NCI-H2227 treated with DMSO at 0.1 percent for 48 hours (cell line): ENCODE results near the gene ZNF81.
"Not testable (repeated sequence)": the region's sequence is repeated elsewhere in the genome, so short reads cannot be mapped to it uniquely, and the experiment has no call there.

Experiments
- DNase-seq: peaks from one replicate; lab custom pipeline; 2025; lab: John Stamatoyannopoulos, UW

The ZNF81 gene

DNA sequence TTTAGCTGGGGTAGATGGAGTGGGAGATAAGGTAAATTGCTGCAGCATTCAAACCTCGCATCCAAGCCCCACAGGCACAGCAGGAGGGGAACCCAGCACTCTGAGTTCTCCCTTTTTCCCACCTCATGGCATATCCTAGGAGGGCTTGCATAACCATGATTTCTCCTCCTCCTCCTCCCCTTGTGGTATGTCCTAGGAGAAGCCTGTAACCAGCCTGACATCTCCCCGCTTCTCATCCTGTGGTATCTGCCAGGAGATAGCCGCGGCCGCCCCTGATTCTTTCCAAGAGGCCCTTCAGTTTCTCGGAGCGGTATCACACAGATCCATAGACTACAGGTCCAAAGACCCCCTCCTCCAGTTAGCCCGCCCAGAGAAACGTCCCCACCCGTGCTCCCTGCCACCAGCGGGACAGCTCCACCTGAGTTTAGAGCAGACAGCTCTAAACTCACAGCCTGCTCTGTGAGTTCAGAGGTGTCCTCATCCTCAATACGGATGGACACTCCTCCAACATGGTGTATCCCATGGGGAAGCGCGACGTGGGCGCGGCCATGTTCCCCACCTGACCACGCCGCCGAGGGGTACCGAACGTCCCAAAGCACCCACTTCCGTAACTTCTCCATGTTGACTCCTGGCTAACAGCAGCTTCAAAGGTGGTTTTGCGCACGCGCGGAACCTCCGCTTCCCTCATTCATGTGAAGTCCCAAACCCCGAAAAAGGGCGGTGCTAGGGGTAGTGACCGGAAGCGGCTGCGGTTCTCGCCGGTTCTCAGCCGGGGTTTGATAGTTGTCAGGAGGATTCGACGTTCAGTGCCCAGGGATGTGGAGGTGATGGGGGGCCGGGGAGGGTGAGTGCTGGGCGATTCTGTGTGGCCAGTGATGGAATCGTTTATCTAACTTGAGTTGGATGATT lies at the start of gene ZNF81:
ZNF81 (plus strand) TSS at position 739 of the 909 bp plus-strand sequence. CDS start 9,366 bp downstream, outside the sequence.
- peak; percentile 98 for DNase-seq

- no peak for DNase-seq
These were observed 40.2 kb upstream of the ZNF81 start for GRCh38 chrX:47796433-47796906.

DNA sequence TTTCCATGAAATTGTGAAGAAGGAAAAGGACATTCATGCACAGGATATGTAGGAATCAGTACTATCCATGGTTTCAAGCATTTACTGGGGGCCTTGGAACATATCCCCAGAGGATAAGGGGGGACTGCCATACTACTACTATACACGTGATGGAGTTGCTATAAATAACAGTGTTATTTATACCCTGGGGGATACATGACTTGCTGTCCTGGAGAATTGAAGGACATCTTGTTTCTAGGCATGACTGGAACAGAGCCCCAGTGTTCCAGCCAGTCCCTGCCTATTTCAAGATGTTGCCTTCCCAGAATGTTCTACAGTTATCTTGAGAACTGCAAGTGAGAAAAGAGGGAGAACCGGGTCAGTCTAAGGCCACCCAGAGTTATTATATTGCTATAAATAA lies 39.6 kb upstream of the ZNF81 start:
- DNase-seq = no peak

GRCh38 chrX:47798861-47799260 lies 37.8 kb upstream of the ZNF81 start:
- no peak for DNase-seq

- peak; percentile 12 for DNase-seq
These were observed 34.1 kb upstream of the ZNF81 start for GRCh38 chrX:47802589-47802988.

- DNase-seq = not testable (repeated sequence)
These were observed 33.6 kb upstream of the ZNF81 start for GRCh38 chrX:47803103-47803502.

GRCh38 chrX:47804315-47804714 lies 32.4 kb upstream of the ZNF81 start:
- no peak for DNase-seq

GRCh38 chrX:47805844-47806243 lies 30.9 kb upstream of the ZNF81 start:
- DNase-seq = not testable (repeated sequence)

DNA sequence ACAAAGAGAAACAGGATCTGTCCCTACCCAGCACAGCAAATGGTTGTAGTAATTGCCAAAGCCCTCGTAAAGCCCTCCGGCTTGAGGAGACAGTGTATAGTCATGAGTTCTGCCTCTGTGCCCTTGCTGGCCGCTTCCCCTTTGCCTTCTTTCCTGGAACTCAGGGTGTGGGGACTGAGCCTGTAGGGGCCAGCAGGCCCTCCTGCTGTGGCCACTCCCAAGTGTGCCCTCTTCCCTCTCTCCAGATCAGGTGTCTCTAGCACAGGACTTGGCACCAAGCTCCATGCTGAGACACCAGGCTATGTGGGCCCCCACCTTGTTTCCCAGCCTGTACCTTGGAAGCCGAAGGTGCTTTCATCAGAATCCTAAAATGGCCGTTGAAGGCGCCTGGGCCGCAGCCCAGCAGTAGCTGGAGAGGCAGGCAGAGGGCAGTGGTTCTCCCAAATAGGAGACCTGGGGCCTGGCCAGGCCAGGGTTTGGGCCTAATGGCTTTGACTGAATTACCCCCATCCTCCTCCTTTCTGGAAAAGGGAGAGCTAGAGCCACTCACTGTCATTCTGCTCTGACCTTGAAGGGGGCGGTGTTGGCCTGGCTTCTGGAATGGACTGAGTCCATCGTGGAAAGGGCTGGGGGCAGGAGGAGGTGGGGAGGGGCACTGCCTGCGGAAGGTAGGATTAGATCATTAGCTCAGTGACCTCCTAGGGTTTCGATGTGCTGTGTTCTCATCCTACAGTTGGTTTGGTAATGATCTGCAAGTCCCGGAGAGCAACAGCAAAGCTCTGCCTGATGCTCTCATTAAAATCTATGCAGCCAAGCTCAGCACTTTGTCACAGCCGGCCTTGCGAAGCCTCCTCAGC lies 30.1 kb upstream of the ZNF81 start:
- DNase-seq = not testable (repeated sequence)

DNA sequence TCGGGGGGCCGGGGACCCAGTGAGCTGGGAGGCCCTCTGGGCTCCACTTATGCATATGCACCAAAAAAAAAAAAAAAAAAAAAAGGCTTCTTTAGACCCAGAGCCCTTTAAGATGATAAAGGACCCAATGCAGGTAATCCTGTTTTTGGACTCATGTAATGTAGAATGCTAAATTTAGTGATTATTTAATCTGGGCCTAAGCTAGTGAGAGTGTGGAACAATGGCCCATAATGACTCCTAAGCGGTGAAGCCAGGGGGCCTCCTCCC lies 29.5 kb upstream of the ZNF81 start:
- not testable (repeated sequence) for DNase-seq

DNA sequence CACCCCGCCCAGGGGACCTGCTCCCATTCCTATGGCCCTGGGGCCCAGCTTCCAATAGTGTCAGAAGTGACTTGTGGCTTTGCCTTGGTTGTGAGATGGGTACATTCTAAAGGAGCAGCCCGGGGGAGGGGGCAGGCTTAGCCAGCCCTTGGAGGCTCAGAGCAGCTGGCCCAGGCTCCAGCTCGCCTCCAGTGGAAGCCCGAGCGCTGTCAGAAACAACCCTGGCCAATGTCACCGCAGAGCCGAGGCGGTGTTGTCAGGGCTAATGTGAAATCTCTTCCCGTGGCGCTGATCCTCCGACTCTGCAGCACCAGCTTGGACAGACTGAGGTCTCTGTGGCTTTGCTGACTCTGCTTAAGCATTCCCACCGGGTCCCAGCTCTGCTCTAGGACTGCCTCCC lies 29.2 kb upstream of the ZNF81 start:
- no peak for DNase-seq

GRCh38 chrX:47808904-47809788 lies 27.6 kb upstream of the ZNF81 start:
- DNase-seq = peak; percentile 6

- no peak for DNase-seq
These were observed 21.9 kb upstream of the ZNF81 start for GRCh38 chrX:47814851-47815250.

- no peak for DNase-seq
These were observed 20.5 kb upstream of the ZNF81 start for GRCh38 chrX:47815901-47816845.

GRCh38 chrX:47817421-47817820 lies 19.3 kb upstream of the ZNF81 start:
- no peak for DNase-seq

- DNase-seq = no peak
These were observed 18.8 kb upstream of the ZNF81 start for GRCh38 chrX:47817897-47818296.

DNA sequence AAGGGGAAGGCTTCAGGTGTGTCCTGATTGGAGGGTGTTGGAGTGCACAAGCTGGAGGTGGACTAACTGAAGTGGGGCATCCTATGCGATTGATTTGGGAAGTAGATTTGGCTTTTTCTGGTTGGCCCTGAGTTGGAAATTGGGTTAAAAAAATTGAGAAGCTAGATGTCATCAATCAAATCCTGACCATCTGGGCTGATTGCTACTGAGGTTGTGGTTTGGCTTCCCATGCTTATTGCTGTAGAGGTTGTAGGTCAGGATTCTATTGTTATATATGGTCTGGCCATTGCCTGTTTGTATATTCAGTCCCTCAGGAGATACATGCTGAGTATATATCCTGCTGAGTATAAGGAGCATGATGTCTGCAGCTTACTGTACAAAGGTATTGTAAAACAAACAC lies 7.7 kb upstream of the ZNF81 start:
- DNase-seq = no peak

DNA sequence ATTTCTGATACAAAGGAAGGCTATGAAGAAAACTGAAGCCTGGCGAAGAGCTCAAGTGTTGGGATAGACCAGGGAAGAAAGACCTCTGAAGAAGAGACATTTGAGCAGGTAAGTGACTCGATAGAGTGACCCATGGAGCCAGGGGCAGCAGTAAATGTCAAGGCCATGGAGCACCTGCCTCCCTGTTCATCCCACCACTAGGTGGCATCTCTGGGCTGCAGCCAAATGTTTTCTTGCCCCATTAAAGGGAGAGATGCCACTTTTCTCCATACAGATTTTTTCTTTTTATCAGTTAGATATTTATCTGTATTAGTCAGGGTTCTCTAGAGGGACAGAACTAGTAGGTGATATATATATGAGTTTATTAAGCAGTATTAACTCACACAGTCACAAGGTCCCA lies 4.9 kb upstream of the ZNF81 start:
- peak; percentile 33 for DNase-seq

DNA sequence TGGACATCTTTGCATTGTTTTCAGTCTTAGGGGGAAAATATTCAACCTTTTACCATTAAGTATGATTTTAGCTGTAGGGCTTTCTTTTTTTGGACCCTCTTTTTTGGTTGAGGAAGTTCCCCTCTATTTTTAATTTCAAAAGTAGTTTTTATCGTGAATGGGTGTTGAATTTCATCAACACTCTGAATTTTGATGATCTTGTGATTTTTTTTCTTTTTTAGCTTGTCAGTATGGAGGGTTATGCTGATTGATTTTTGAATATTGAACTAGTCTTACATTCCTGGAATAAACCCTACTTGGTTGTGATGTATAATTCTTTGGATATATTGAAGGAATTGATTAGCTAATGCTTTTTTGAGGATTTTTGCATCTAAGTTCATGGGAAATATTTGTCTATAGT lies 1.7 kb downstream of the ZNF81 start:
- DNase-seq = no peak

DNA sequence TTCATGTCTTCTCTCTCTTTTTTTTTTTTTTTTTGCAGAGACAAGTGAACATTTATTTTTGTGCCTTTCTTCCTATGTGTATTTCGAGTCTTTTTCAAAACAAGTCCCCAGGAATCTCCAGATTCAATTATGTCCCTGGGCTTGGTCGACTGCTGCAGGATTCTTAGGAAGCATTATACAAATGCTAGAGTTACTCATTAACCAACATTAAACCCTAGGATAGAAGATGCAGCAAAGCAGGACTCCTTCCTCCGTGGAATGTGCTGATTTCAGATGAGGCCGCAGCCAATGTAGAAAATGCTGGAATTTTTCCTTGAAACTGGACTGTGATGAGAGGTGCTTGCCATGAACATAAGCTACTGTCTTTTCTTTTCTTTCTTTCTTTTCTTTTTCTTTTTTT lies 3.4 kb downstream of the ZNF81 start:
- DNase-seq = no peak

DNA sequence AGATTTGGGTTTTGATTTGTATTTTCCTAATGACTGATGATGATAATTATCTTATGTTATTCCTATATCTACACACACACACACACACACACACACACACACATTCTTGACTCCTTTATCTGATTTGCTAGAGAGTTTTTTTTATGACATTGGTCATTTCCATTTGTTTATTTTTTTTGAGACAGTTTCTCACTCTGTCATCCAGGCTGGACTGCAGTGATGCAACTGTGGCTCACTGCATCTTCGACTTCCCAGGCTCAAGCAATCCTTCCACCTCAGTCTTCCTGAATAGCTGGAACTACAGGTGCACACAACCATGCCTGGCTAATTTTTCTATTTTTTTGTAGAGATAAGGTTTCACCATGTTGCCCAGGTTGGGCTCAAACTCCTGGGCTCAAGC lies 6.7 kb downstream of the ZNF81 start:
- DNase-seq = no peak
